HepG2 (cell line): ENCODE measurements around the gene TEAD3. TPM values are rescaled to one million over a fixed set of nuclear protein-coding genes. Genes with fewer than 3 reads are reported as not detected.

Source experiments
- ARHGAP35 ChIP-seq: sonication (generic); formaldehyde crosslinking; IDR thresholded peaks from 2 replicates; pipeline ENCODE4 v1.9.0; 2022; ENCODE audit warnings: mild to moderate bottlenecking, inconsistent platforms, moderate library complexity, missing genetic modification reagents, borderline replicate concordance
- ARNTL ChIP-seq: sonication (generic); formaldehyde crosslinking; IDR thresholded peaks from 2 replicates; pipeline ENCODE4 v1.4.0; 2020; ENCODE audit warnings: mild to moderate bottlenecking, missing genetic modification reagents
- ELF4 ChIP-seq: sonication (generic); formaldehyde crosslinking; IDR thresholded peaks from 2 replicates; pipeline ENCODE4 v1.5.0; 2020; ENCODE audit warnings: missing genetic modification reagents, mild to moderate bottlenecking, moderate library complexity, borderline replicate concordance
- FOSL2 ChIP-seq: sonication (generic); formaldehyde crosslinking; IDR thresholded peaks from 2 replicates; pipeline ENCODE4 v1.4.0; 2020; ENCODE audit warnings: missing genetic modification reagents
- FOXA1 ChIP-seq, 2 experiments: fragments of 450-650 bp in 1 of 2; sonication (generic) in 1 of 2; formaldehyde crosslinking in 1 of 2; IDR thresholded peaks; 2 replicates each; pipeline versions ENCODE4 v1.4.0 to v1.6.1; 2016 to 2020; ENCODE audit warnings: missing genetic modification reagents in 1 of 2
- GLI4 ChIP-seq: sonication (generic); formaldehyde crosslinking; IDR thresholded peaks from 2 replicates; pipeline ENCODE4 v1.5.1; 2020; ENCODE audit warnings: missing genetic modification reagents, mild to moderate bottlenecking, moderate library complexity, borderline replicate concordance
- KDM2A ChIP-seq: sonication (generic); formaldehyde crosslinking; IDR thresholded peaks from 2 replicates; pipeline ENCODE4 v1.4.0; 2020; ENCODE audit warnings: low read depth, missing genetic modification reagents, borderline replicate concordance
- KLF15 ChIP-seq: sonication (generic); formaldehyde crosslinking; IDR thresholded peaks from 2 replicates; pipeline ENCODE4 v1.8.1; 2023; ENCODE audit warnings: borderline replicate concordance, mild to moderate bottlenecking, inconsistent platforms, missing genetic modification reagents, mixed read lengths
- PPARG ChIP-seq: conservative IDR thresholded peaks from 2 replicates; pipeline ENCODE4 v1.6.1; 2016; ENCODE audit warnings: missing biosample characterization, missing genetic modification reagents
- RAD51 ChIP-seq: fragments of 450-650 bp; IDR thresholded peaks from 2 replicates; pipeline ENCODE4 v1.6.1; 2016; ENCODE audit warnings: borderline replicate concordance
- REPIN1 ChIP-seq: sonication (generic); formaldehyde crosslinking; IDR thresholded peaks from 2 replicates; pipeline ENCODE4 v1.8.0; 2022; ENCODE audit warnings: missing genetic modification reagents, low read depth, mild to moderate bottlenecking, borderline replicate concordance
- RORA ChIP-seq: sonication (generic); formaldehyde crosslinking; IDR thresholded peaks from 2 replicates; pipeline ENCODE4 v1.5.0; 2020; ENCODE audit warnings: mild to moderate bottlenecking, missing genetic modification reagents, moderate library complexity
- SRSF1 ChIP-seq: fragments of 200-400 bp; formaldehyde crosslinking; optimal IDR thresholded peaks from 2 replicates; pipeline ENCODE3; 2017; ENCODE audit warnings: mild to moderate bottlenecking, low read depth, low read length, moderate library complexity
- SSRP1 ChIP-seq: IDR thresholded peaks from 2 replicates; pipeline ENCODE4 v1.6.1; 2016; ENCODE audit warnings: control low read depth
- TCF7L2 ChIP-seq: IDR thresholded peaks from 2 replicates; pipeline ENCODE4 v1.6.1; 2011; ENCODE audit warnings: mild to moderate bottlenecking, low read depth, low read length, moderate library complexity
- ZNF33A ChIP-seq: sonication (generic); formaldehyde crosslinking; IDR thresholded peaks from 2 replicates; pipeline ENCODE4 v1.5.1; 2020; ENCODE audit warnings: missing genetic modification reagents, mild to moderate bottlenecking, moderate library complexity, borderline replicate concordance
- ZNF570 ChIP-seq: sonication (generic); formaldehyde crosslinking; IDR thresholded peaks from 2 replicates; pipeline ENCODE4 v1.4.0; 2020; ENCODE audit warnings: mild to moderate bottlenecking, missing genetic modification reagents, borderline replicate concordance
- ZSCAN29 ChIP-seq: sonication (generic); formaldehyde crosslinking; conservative IDR thresholded peaks from 2 replicates; pipeline ENCODE4 v1.4.0; 2020; ENCODE audit warnings: mild to moderate bottlenecking, missing genetic modification reagents
- polyA plus RNA-seq, 8 experiments: library from polyadenylated mRNA; depleted of rRNA in 3 of 8; stranded (reverse) in 7 of 8; unstranded in 1 of 8; fragments of >200 nt; fragmentation: Illumina TruSeq in 4 of 8; extraction: Trizol in 4 of 8; gene quantifications; 2 replicates each; pipeline versions ENCODE4 v1.2.1 to v1.2.3, GENCODE V29; 2011 to 2016; ENCODE audit warnings: low read depth in 4 of 8, missing spikeins in 1 of 8, mixed read lengths in 1 of 8; ENCODE audit not compliant: insufficient read depth in 1 of 8
- total RNA-seq, 5 experiments: library from RNA; depleted of rRNA; stranded (reverse); fragments of >200 nt; fragmentation: Illumina TruSeq; extraction: Trizol; gene quantifications; 2 replicates each; pipeline ENCODE4 v1.2.3, GENCODE V29; 2016; ENCODE audit warnings: low read depth in 1 of 5
- TF ChIP-seq, protein P1 (sequence below): sonication (generic); formaldehyde crosslinking; IDR thresholded peaks from 2 replicates; pipeline ENCODE4 v1.5.0; 2020; ENCODE audit warnings: mild to moderate bottlenecking, missing genetic modification reagents, moderate library complexity
- TF ChIP-seq, protein P2 (sequence below): sonication (generic); formaldehyde crosslinking; IDR thresholded peaks from 2 replicates; pipeline ENCODE4 v1.5.0; 2020; ENCODE audit warnings: mild to moderate bottlenecking, missing genetic modification reagents, borderline replicate concordance
- TF ChIP-seq, protein P3 (sequence below): sonication (generic); formaldehyde crosslinking; IDR thresholded peaks from 2 replicates; pipeline ENCODE4 v1.5.0; 2020; ENCODE audit warnings: mild to moderate bottlenecking, low read depth, missing genetic modification reagents, borderline replicate concordance

The TEAD3 gene
- total and polyA plus RNA-seq, 2 of the 13 experiments (the other 11 are each of a cell fraction or from before 2014, with no cell fraction given), result 15.1 to 16.5 TPM

DNA sequence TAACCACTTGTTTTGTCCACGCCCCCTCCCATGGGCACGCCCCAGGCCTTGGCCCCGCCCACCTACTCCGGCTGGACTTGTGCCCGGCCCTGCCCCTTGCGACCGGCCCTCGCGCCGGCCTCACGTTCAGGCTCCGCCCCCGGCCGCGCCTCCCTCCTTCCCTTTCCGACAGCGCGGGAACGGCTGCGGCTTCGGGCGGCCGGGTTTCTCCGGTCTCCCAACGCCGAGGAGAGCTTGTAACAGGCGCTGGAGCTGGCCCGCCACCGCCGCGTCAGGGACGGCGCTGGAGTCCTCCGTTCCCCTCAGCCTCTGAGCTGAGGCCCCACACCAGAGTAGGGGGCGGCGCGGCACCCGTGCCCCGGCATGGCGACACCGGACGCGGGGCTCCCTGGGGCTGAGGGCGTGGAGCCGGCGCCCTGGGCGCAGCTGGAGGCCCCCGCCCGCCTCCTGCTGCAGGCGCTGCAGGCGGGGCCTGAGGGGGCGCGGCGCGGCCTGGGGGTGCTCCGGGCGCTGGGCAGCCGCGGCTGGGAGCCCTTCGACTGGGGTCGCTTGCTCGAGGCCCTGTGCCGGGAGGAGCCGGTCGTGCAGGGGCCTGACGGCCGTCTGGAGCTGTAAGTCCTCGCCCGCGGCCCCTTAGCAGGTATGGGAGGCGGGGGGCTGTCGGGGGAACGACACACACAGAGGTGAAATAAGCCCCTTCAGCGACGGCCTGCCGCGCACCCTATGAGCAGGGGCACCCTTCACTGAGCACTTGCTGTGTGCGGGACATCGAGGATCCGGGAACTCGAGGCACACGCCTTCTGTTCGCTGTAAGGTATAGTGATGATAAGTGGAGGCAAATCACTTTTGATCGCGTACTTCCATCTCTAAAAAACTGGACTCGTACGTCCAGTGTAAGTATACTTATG, 44.4 kb downstream of the TEAD3 start, which contains the start of gene FANCE (continued):
- no peak for TF ChIP-seq ZSCAN29 (CRISPR knock-in tag)
- no peak for TF ChIP-seq FOXA1 (IDR thresholded peaks at IDR 0.05)
- no peak for TF ChIP-seq FOXA1 (CRISPR knock-in tag; IDR thresholded peaks at IDR 0.05)
- TF ChIP-seq TCF7L2, result no peak
- TF ChIP-seq ARNTL (CRISPR knock-in tag), result peak; percentile 70; the same call in 1 of the 2 replicates
- TF ChIP-seq FOSL2 (CRISPR knock-in tag), result no peak
- TF ChIP-seq KDM2A, result peak; percentile 66; the same call in 1 of the 2 replicates
- TF ChIP-seq, protein P1, sequence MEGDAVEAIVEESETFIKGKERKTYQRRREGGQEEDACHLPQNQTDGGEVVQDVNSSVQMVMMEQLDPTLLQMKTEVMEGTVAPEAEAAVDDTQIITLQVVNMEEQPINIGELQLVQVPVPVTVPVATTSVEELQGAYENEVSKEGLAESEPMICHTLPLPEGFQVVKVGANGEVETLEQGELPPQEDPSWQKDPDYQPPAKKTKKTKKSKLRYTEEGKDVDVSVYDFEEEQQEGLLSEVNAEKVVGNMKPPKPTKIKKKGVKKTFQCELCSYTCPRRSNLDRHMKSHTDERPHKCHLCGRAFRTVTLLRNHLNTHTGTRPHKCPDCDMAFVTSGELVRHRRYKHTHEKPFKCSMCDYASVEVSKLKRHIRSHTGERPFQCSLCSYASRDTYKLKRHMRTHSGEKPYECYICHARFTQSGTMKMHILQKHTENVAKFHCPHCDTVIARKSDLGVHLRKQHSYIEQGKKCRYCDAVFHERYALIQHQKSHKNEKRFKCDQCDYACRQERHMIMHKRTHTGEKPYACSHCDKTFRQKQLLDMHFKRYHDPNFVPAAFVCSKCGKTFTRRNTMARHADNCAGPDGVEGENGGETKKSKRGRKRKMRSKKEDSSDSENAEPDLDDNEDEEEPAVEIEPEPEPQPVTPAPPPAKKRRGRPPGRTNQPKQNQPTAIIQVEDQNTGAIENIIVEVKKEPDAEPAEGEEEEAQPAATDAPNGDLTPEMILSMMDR (CRISPR knock-in tag), result peak; percentile 31; the same call in 1 of the 2 replicates
- TF ChIP-seq ARHGAP35 (CRISPR knock-in tag), result peak; percentile 93
- TF ChIP-seq KLF15 (CRISPR knock-in tag), result no peak; the same call in 1 of the 2 replicates
- TF ChIP-seq ZNF33A (CRISPR knock-in tag), result no peak
- no peak for TF ChIP-seq RORA (CRISPR knock-in tag)
- peak; percentile 78; the same call in 1 of the 2 replicates for TF ChIP-seq GLI4
- peak; percentile 95 for TF ChIP-seq SRSF1
- TF ChIP-seq, protein P2, sequence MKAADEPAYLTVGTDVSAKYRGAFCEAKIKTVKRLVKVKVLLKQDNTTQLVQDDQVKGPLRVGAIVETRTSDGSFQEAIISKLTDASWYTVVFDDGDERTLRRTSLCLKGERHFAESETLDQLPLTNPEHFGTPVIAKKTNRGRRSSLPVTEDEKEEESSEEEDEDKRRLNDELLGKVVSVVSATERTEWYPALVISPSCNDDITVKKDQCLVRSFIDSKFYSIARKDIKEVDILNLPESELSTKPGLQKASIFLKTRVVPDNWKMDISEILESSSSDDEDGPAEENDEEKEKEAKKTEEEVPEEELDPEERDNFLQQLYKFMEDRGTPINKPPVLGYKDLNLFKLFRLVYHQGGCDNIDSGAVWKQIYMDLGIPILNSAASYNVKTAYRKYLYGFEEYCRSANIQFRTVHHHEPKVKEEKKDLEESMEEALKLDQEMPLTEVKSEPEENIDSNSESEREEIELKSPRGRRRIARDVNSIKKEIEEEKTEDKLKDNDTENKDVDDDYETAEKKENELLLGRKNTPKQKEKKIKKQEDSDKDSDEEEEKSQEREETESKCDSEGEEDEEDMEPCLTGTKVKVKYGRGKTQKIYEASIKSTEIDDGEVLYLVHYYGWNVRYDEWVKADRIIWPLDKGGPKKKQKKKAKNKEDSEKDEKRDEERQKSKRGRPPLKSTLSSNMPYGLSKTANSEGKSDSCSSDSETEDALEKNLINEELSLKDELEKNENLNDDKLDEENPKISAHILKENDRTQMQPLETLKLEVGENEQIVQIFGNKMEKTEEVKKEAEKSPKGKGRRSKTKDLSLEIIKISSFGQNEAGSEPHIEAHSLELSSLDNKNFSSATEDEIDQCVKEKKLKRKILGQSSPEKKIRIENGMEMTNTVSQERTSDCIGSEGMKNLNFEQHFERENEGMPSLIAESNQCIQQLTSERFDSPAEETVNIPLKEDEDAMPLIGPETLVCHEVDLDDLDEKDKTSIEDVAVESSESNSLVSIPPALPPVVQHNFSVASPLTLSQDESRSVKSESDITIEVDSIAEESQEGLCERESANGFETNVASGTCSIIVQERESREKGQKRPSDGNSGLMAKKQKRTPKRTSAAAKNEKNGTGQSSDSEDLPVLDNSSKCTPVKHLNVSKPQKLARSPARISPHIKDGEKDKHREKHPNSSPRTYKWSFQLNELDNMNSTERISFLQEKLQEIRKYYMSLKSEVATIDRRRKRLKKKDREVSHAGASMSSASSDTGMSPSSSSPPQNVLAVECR (CRISPR knock-in tag), result peak; percentile 93
- TF ChIP-seq ELF4 (CRISPR knock-in tag), result no peak
- TF ChIP-seq ZNF570, result no peak
- TF ChIP-seq, protein P3, sequence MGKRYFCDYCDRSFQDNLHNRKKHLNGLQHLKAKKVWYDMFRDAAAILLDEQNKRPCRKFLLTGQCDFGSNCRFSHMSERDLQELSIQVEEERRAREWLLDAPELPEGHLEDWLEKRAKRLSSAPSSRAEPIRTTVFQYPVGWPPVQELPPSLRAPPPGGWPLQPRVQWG (CRISPR knock-in tag), result no peak
- no peak for TF ChIP-seq RAD51
- peak; percentile 69; the same call in 1 of the 2 replicates for TF ChIP-seq REPIN1 (CRISPR knock-in tag)
- TF ChIP-seq SSRP1, result no peak
- peak; percentile 51; the same call in 1 of the 2 replicates for TF ChIP-seq PPARG (CRISPR knock-in tag)
